Caco-2 (cell line): Measurements from ENCODE around the gene APH1B. TPM values are rescaled to one million over a fixed set of nuclear protein-coding genes. Genes with fewer than 3 reads are reported as not detected.

Experiments
- BruUV-seq: library from RNA; stranded (reverse); fragments of 400-500 nt; replicated peaks from 2 replicates; lab custom pipeline; 2021; lab: Mats Ljungman, UMichigan
- CTCF ChIA-PET: fragments of 300-600 bp; sonication (Branson Sonifier 250); formaldehyde crosslinking; loops from one replicate; lab custom pipeline; 2022; ENCODE audit warnings: antibody characterized with exemption; lab: Charles Lee
- POLR2A ChIA-PET: fragments of 300-600 bp; sonication (Branson Sonifier 250); formaldehyde crosslinking; loops from one replicate; lab custom pipeline; 2022; ENCODE audit warnings: antibody characterized with exemption; lab: Charles Lee
- DNase-seq, 2 experiments: peaks; one replicate each; pipeline versions ENCODE4 v3.0.0 to v3.0.0-alpha.2; 2020 to 2022
- H3K27me3 ChIP-seq: replicated peaks from 2 replicates; pipeline ENCODE4 v1.6.0; 2011; ENCODE audit warnings: low read length; ENCODE audit not compliant: control insufficient read depth, insufficient read depth
- H3K36me3 ChIP-seq: 2 replicates; pipeline ENCODE4 v1.5.1; 2011; ENCODE audit warnings: low read length; ENCODE audit not compliant: control insufficient read depth, insufficient read depth
- H3K4me1 ChIP-seq: fragments of 250-450 bp; sonication (Bioruptor Pico); 2 replicates; pipeline ENCODE4 v1.5.1; 2020; ENCODE audit warnings: mild to moderate bottlenecking
- H3K4me3 ChIP-seq: 2 replicates; pipeline ENCODE4 v1.5.1; 2011; ENCODE audit warnings: low read depth, mild to moderate bottlenecking, control low read depth, low read length
- H3K9me3 ChIP-seq: fragments of 250-450 bp; sonication (Bioruptor Pico); 2 replicates; pipeline ENCODE4 v1.5.1; 2020; ENCODE audit warnings: mild to moderate bottlenecking, moderate library complexity
- H3K27ac Mint-ChIP-seq: one replicate; pipeline ENCODE4 v1.8.0; 2022; ENCODE audit warnings: mixed read lengths; ENCODE audit not compliant: unreplicated experiment
- H3K27me3 Mint-ChIP-seq: one replicate; pipeline ENCODE4 v1.8.0; 2022; ENCODE audit warnings: mixed read lengths; ENCODE audit not compliant: insufficient read depth, unreplicated experiment
- H3K36me3 Mint-ChIP-seq: one replicate; pipeline ENCODE4 v1.8.0; 2022; ENCODE audit warnings: mild to moderate bottlenecking, mixed read lengths; ENCODE audit not compliant: insufficient read depth, unreplicated experiment
- H3K4me1 Mint-ChIP-seq: one replicate; pipeline ENCODE4 v1.8.0; 2022; ENCODE audit warnings: low read depth, mixed read lengths; ENCODE audit not compliant: unreplicated experiment
- H3K4me3 Mint-ChIP-seq: one replicate; pipeline ENCODE4 v1.8.0; 2022; ENCODE audit warnings: mild to moderate bottlenecking, moderate library complexity, mixed read lengths; ENCODE audit not compliant: unreplicated experiment
- H3K9me3 Mint-ChIP-seq: one replicate; pipeline ENCODE4 v1.8.0; 2022; ENCODE audit warnings: mixed read lengths; ENCODE audit not compliant: unreplicated experiment
- CTCF ChIP-seq, 2 experiments: fragments of 200-600 bp in 1 of 2; IDR thresholded peaks; 1 replicate in 1 of 2; 2 replicates in 1 of 2; pipeline versions ENCODE4 v1.5.1 to v1.8.0; 2011 to 2022; ENCODE audit warnings: antibody characterized with exemption in 1 of 2, control low read depth in 1 of 2, inconsistent platforms in 1 of 2, low read depth in 1 of 2, low read length in 1 of 2, mild to moderate bottlenecking in 1 of 2, moderate library complexity in 1 of 2; ENCODE audit not compliant: insufficient read depth in 1 of 2, severe bottlenecking in 1 of 2, unreplicated experiment in 1 of 2
- intact Hi-C: fragments of 100-400 bp; cut with micrococcal nuclease; formaldehyde crosslinking; loops from one replicate; pipeline ENCODE4 v1.10.0; 2022; ENCODE audit not compliant: unreplicated experiment
- total RNA-seq: library from RNA; stranded (reverse); gene quantifications from 2 replicates; pipeline ENCODE4 v1.2.3, GENCODE V29; 2022

Gene APH1B
- total RNA-seq, 1 experiment from 2014 or later: 17.3 TPM

DNA sequence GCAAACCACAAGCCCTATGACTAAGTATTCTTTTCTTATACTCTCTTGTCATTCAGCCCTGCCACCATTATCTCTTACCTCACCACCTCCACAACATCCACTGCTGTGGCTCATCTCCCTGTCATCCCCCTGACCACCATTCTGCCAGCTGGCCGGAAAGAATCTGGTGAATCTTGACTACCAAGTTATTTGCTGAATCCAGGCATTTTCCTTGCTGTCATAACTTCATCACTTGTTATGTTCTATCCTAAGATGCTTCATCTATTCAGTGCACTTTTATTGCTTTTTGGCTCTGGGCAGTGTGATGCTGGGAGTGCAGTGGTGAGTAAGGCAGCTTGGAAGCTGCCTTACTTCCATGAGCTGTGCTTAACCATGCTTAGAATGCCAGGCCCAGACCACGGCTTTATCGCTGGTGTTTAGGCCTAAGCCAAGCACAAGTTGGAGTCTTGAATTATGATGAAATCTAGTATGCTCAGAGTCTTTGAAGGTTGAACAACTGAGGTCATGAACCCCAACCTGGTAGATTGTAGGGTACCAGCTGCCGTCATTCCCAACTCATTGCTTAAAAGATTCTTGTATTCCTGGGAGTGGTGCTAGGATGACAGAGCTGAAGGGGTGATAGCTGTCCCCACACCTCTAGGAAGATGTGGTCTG lies 27.0 kb upstream of the APH1B start:
- no peaks in the 10 kb centered on the region for H3K36me3 ChIP-seq
- no peaks in the 10 kb centered on the region for H3K9me3 ChIP-seq
- Mint-ChIP-seq H3K36me3 (no peaks in the 10 kb centered on the region), H3K4me1 (no peaks in the 10 kb centered on the region), H3K27ac (no peak overlapping the region), H3K9me3 (no peaks in the 10 kb centered on the region), H3K27me3 (no peaks in the 10 kb centered on the region), H3K4me3 (no peak overlapping the region)
- BruUV-seq: no TSS peak
- H3K4me1 ChIP-seq: peaks cover 5% of the 10 kb centered on the region; the same call in 1 of the 2 replicates
- no peak for DNase-seq
- CTCF ChIA-PET: no interaction called here
- POLR2A ChIA-PET: no interaction called here
- H3K4me3 ChIP-seq: no peak overlapping the region
- no peaks in the 10 kb centered on the region for H3K27me3 ChIP-seq
- intact Hi-C loops: no loop called here
- TF ChIP-seq CTCF (IDR thresholded peaks at IDR 0.05; ENCODE audit: insufficient read depth in 1 of 2, low read depth in 1 of 2, low read length in 1 of 2, severe bottlenecking in 1 of 2, unreplicated experiment in 1 of 2): no peak

- ChIA-PET POLR2A (no interaction called here), CTCF (no interaction called here)
- no peaks in the 10 kb centered on the region for H3K27me3 Mint-ChIP-seq
- H3K4me3 ChIP-seq: no peak overlapping the region
- H3K4me3 Mint-ChIP-seq: no peak overlapping the region
- no peaks in the 10 kb centered on the region for H3K27me3 ChIP-seq
- TF ChIP-seq CTCF (IDR thresholded peaks at IDR 0.05; ENCODE audit: insufficient read depth in 1 of 2, low read depth in 1 of 2, low read length in 1 of 2, severe bottlenecking in 1 of 2, unreplicated experiment in 1 of 2): no peak
- H3K9me3 ChIP-seq: no peaks in the 10 kb centered on the region
- no peak for DNase-seq
- intact Hi-C loops: no loop called here
- H3K9me3 Mint-ChIP-seq: no peaks in the 10 kb centered on the region
- H3K4me1 Mint-ChIP-seq: peaks cover 8% of the 10 kb centered on the region
- peaks cover 12% of the 10 kb centered on the region for H3K4me1 ChIP-seq
- no peaks in the 10 kb centered on the region for H3K36me3 ChIP-seq
- H3K36me3 Mint-ChIP-seq: no peaks in the 10 kb centered on the region
- no TSS peak for BruUV-seq
- no peak overlapping the region for H3K27ac Mint-ChIP-seq
Observed at GRCh38 chr15:63251701-63252100, 25.7 kb upstream of the APH1B start.

DNA sequence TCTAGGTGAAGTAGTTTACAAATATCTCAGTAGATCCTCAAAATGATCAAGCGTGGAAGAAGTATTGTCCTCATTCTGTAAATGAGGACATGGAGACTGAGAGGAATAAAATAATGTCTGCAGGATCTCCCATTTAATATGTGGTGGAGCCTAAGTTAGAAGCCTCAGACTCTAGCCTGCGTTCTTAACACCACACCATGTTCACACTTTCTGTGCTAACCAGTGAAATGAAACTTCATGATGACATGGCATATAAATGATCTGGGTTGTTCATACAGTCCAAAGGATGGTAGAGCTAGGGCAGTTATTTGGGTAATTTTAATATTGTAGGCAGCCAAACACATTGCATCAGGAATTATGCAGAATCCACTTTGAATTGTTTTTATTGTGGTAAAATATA lies 25.1 kb upstream of the APH1B start:
- no peak for DNase-seq
- H3K36me3 Mint-ChIP-seq: no peaks in the 10 kb centered on the region
- H3K4me3 Mint-ChIP-seq: no peak overlapping the region
- Histone ChIP-seq H3K4me1 (peaks cover 14% of the 10 kb centered on the region), H3K27me3 (no peaks in the 10 kb centered on the region), H3K9me3 (no peaks in the 10 kb centered on the region), H3K36me3 (no peaks in the 10 kb centered on the region), H3K4me3 (no peak overlapping the region)
- no peaks in the 10 kb centered on the region for H3K27me3 Mint-ChIP-seq
- ChIA-PET CTCF (no interaction called here), POLR2A (no interaction called here)
- H3K9me3 Mint-ChIP-seq: no peaks in the 10 kb centered on the region
- no TSS peak for BruUV-seq
- H3K27ac Mint-ChIP-seq: no peak overlapping the region
- TF ChIP-seq CTCF (IDR thresholded peaks at IDR 0.05; ENCODE audit: insufficient read depth in 1 of 2, low read depth in 1 of 2, low read length in 1 of 2, severe bottlenecking in 1 of 2, unreplicated experiment in 1 of 2): no peak
- intact Hi-C loops: no loop called here
- peaks cover 8% of the 10 kb centered on the region for H3K4me1 Mint-ChIP-seq
